Common myeloid progenitor, CD34-positive (primary cell): ENCODE results near the gene ZRANB3.

Experiments used
- CTCF ChIA-PET: fragments of 350-600 bp; sonication (Branson Sonifier 250); formaldehyde crosslinking; loops from one replicate; lab custom pipeline; 2021; ENCODE audit warnings: antibody characterized with exemption; lab: Charles Lee
- POLR2A ChIA-PET: fragments of 350-600 bp; sonication (Branson Sonifier 250); formaldehyde crosslinking; loops from one replicate; lab custom pipeline; 2021; ENCODE audit warnings: antibody characterized with exemption; lab: Charles Lee
- DNase-seq, 3 donors: peaks; one replicate each; pipeline versions ENCODE4 v3.0.0 to v3.0.0-alpha.2; 2013
- H3K27ac ChIP-seq, 2 experiments: 1 replicate in 1 of 2; 2 replicates in 1 of 2; pipeline ENCODE4 v1.7.0; 2013; ENCODE audit warnings: inconsistent platforms in 2 of 2, low read length in 2 of 2, mild to moderate bottlenecking in 2 of 2, low read depth in 1 of 2, moderate library complexity in 1 of 2; ENCODE audit not compliant: severe bottlenecking in 2 of 2, insufficient read depth in 1 of 2, poor library complexity in 1 of 2
- H3K27me3 ChIP-seq, 5 experiments: replicated peaks in 2 of 5; 1 replicate in 3 of 5; 2 replicates in 2 of 5; pipeline versions ENCODE4 v1.6.1 to v1.7.0; 2013; ENCODE audit warnings: low read length in 4 of 5, mild to moderate bottlenecking in 2 of 5, moderate library complexity in 2 of 5, inconsistent platforms in 1 of 5; ENCODE audit not compliant: insufficient read depth in 5 of 5, control insufficient read depth in 4 of 5
- H3K36me3 ChIP-seq, 4 experiments: 1 replicate in 2 of 4; 2 replicates in 2 of 4; pipeline versions ENCODE4 v1.6.1 to v1.7.0; 2013; ENCODE audit warnings: low read length in 3 of 4, control low read depth in 1 of 4, mild to moderate bottlenecking in 1 of 4; ENCODE audit not compliant: control insufficient read depth in 4 of 4, insufficient read depth in 4 of 4
- H3K4me1 ChIP-seq, 4 experiments: 1 replicate in 3 of 4; 2 replicates in 1 of 4; pipeline versions ENCODE4 v1.6.1 to v1.7.1; 2013; ENCODE audit warnings: low read length in 3 of 4, mild to moderate bottlenecking in 3 of 4, control low read depth in 1 of 4, inconsistent platforms in 1 of 4, moderate library complexity in 1 of 4; ENCODE audit not compliant: control insufficient read depth in 4 of 4, insufficient read depth in 4 of 4; ENCODE audit errors: control extremely low read depth in 1 of 4
- H3K4me3 ChIP-seq, 7 experiments: 1 replicate in 4 of 7; 2 replicates in 3 of 7; pipeline versions ENCODE4 v1.5.1 to v1.7.0; 2013; ENCODE audit warnings: mild to moderate bottlenecking in 7 of 7, low read length in 6 of 7, moderate library complexity in 6 of 7, inconsistent platforms in 2 of 7, low read depth in 2 of 7, control low read depth in 1 of 7; ENCODE audit not compliant: insufficient read depth in 4 of 7, control insufficient read depth in 1 of 7; ENCODE audit errors: extremely low read depth in 1 of 7
- H3K9me3 ChIP-seq, 5 experiments: 1 replicate in 4 of 5; 2 replicates in 1 of 5; pipeline versions ENCODE4 v1.6.1 to v1.7.1; 2013; ENCODE audit warnings: low read length in 4 of 5, mild to moderate bottlenecking in 2 of 5, inconsistent platforms in 1 of 5, low read depth in 1 of 5, moderate library complexity in 1 of 5; ENCODE audit not compliant: control insufficient read depth in 4 of 5, insufficient read depth in 2 of 5; ENCODE audit errors: control extremely low read depth in 1 of 5
- WGBS: methylation state at CpG from one replicate; pipeline ENCODE4 v1.1.5; 2013; ENCODE audit not compliant: insufficient coverage; 5-methylcytosine and 5-hydroxymethylcytosine counted together

ZRANB3 gene

DNA sequence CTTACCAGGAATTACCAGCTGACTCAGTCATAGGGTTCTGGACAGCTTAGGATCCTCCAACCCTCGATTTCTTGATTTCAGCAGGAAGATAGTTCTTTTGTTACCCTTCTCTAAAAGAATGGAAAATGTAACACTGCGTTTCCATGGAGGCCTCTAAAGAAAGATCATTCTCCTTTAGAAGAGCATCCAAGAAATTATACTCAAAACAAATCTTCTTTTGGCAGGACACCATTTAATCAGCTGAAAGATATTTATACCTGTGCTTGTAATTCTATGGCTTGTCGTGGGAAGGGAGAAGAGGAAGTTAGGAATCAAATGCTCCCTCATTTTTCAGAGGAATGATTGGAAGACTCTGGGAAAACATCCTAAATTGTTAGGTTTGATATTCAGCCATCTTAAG lies 348.4 kb downstream of the ZRANB3 start:
- CTCF ChIA-PET: no interaction called here
- WGBS: 100% methylated on average over 1 of the region's 3 CpGs

DNA sequence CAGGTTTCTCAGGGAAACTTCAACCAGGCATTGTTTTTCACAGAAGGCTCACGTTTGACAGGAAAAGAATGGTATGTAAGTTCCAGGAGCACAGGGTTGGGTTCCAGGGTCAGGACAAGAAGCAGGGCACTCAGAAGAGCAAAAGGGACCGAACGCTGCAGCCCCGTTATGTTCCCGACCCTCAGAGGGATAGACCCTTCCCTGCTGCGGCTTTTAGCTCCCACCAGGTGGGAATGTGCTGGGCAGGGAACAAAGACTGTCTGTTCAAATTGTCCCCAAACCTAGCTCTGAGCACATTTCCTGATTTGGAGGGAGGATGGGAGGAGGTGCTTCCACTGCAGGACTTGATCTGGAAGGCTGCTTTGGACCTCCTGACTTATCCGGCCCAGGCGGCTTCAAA lies 348.8 kb downstream of the ZRANB3 start:
- H3K4me3 ChIP-seq: no peak overlapping the region
- 93% methylated on average over 8 of the region's 8 CpGs for WGBS
- ChIA-PET POLR2A (no interaction called here), CTCF (interaction anchor here (0.6 kb wide), 1 partner anchor 168 kb away, joined by 3 read pairs; no protein-coding TSS in a partner anchor)
- no peak for DNase-seq
- no peak overlapping the region for H3K27ac ChIP-seq
- no peaks in the 10 kb centered on the region for H3K27me3 ChIP-seq
- H3K36me3 ChIP-seq: peaks cover 0 to 5% (median under 1%) of the 10 kb centered on the region in 4 experiments
- peaks cover 0 to 3% (median under 1%) of the 10 kb centered on the region in 5 experiments for H3K9me3 ChIP-seq
- H3K4me1 ChIP-seq: no peaks in the 10 kb centered on the region

More for the DNA sequence above, 348.4 kb downstream of the ZRANB3 start:
- H3K27ac ChIP-seq: no peak overlapping the region
- no peak for DNase-seq
- H3K4me1 ChIP-seq: no peaks in the 10 kb centered on the region
- H3K36me3 ChIP-seq: peaks cover 0 to 4% (median under 1%) of the 10 kb centered on the region in 4 experiments
- no peaks in the 10 kb centered on the region for H3K27me3 ChIP-seq
- H3K9me3 ChIP-seq: peaks cover 0 to 4% (median 3%) of the 10 kb centered on the region in 5 experiments
- POLR2A ChIA-PET: no interaction called here
- H3K4me3 ChIP-seq: no peak overlapping the region

DNA sequence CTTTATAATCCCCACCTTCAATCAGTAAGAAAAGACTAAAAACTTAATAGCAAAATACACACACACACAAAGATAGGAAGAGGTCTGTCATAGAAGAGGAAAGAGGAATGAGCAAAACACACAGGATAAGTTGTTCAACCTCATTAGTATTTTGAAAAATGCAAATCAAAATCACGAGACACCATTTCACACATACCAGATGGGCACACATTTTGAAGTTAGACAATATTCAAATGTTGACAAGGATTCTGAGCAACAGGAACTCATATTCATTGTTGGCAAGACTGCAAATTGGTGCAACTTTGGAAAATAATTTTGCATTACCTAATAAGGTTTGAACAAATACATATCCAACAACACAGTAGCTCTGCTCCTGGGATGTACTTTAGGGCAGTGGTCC lies 351.3 kb downstream of the ZRANB3 start:
- Histone ChIP-seq H3K36me3 (peaks cover 0 to 21% (median 7%) of the 10 kb centered on the region in 4 experiments), H3K4me3 (no peak overlapping the region), H3K27me3 (no peaks in the 10 kb centered on the region), H3K4me1 (no peaks in the 10 kb centered on the region), H3K27ac (no peak overlapping the region), H3K9me3 (peaks cover 0 to 9% (median 4%) of the 10 kb centered on the region in 5 experiments)
- CTCF ChIA-PET: no interaction called here
- DNase-seq: no peak
- POLR2A ChIA-PET: no interaction called here
- 100% methylated on average over 1 of the region's 1 CpG for WGBS

DNA sequence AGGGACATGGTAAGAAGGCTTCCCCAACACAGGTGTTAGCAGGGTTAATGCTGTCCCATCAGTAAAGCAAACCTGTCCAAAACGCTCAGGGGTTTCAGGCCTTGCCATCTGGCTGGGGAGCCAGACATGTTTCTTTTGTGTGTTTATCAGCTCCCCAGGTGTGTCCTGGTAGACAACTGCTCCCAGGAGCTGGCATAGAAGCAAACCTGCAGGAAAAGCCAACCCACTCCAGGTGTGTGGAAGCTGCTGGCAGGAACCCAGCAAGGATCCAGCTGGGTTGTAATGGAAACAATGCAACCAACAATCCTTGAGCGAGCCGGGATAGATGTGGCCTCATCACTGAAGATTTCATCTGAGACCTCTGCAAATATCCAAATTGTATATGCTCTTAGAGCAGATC lies 355.8 kb downstream of the ZRANB3 start:
- Histone ChIP-seq H3K27me3 (no peaks in the 10 kb centered on the region), H3K4me1 (no peaks in the 10 kb centered on the region), H3K4me3 (no peak overlapping the region), H3K27ac (no peak overlapping the region), H3K9me3 (peaks cover 0 to 9% (median 4%) of the 10 kb centered on the region in 5 experiments), H3K36me3 (peaks cover 4 to 45% (median 14%) of the 10 kb centered on the region in 4 experiments)
- WGBS: 100% methylated on average over 1 of the region's 3 CpGs
- POLR2A ChIA-PET: no interaction called here
- CTCF ChIA-PET: no interaction called here
- no peak for DNase-seq

DNA sequence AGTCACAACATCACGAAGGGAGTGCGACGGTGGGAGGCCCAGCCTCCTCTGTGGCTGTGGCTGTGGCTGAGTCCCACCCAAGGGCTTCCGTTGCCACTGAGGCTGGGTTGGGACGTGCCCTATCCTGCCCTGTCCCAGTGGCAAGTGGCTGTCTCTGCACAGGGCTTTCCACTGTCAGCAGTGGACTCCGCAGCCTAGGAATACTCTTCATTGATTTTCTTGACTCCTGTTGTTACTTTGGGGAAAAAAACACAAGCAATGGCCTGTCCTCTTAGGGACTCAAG lies 356.3 kb downstream of the ZRANB3 start:
- Histone ChIP-seq H3K36me3 (peaks cover 4 to 49% (median 17%) of the 10 kb centered on the region in 4 experiments), H3K27me3 (no peaks in the 10 kb centered on the region), H3K9me3 (peaks cover 0 to 9% (median 4%) of the 10 kb centered on the region in 5 experiments), H3K27ac (no peak overlapping the region), H3K4me1 (no peaks in the 10 kb centered on the region), H3K4me3 (no peak overlapping the region)
- WGBS: 99% methylated on average over 6 of the region's 6 CpGs
- no peak for DNase-seq
- CTCF ChIA-PET: no interaction called here
- POLR2A ChIA-PET: no interaction called here

DNA sequence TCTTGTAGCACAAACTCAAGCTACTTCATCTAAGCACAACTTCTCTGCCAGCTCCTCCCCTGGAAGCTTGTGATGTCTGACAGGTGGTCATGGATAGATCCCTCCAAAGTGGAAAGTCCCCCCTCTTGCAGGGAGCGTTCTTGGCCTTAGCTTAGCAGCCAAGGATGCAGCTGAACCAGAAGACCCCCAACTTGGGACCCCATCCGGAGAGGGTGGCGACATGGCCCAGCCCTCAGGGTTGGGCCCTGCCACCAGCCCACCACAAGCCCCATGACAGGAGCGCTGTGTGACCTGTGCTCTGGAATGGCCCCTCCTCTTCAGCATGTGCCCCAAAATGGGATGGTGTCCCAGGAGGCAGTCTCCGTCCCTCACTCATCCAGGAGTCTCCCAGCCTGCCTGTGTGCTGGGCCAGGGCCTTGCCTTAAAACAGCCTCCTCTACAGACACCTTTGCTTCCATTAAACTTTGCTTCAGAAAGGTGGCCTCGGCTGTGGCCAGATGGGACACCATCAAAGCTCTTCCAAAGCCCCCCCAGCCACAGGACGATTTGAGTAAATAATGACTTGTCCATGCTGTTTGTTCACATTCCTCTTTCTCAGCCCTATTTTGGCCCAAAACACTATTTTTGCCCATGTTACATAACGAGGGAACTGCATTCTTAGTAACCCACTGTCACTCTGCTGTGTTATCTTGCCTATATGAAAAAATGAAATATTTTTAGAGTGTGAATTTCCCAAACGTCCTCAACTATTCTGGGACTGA lies 356.8 kb downstream of the ZRANB3 start:
- H3K27me3 ChIP-seq: no peaks in the 10 kb centered on the region
- no peak for DNase-seq
- H3K27ac ChIP-seq: no peak overlapping the region
- peaks cover 4 to 54% (median 22%) of the 10 kb centered on the region in 4 experiments for H3K36me3 ChIP-seq
- H3K4me3 ChIP-seq: no peak overlapping the region
- WGBS: 97% methylated on average over 6 of the region's 9 CpGs
- H3K4me1 ChIP-seq: no peaks in the 10 kb centered on the region
- POLR2A ChIA-PET: no interaction called here
- CTCF ChIA-PET: no interaction called here
- H3K9me3 ChIP-seq: peaks cover 0 to 9% (median 4%) of the 10 kb centered on the region in 5 experiments

DNA sequence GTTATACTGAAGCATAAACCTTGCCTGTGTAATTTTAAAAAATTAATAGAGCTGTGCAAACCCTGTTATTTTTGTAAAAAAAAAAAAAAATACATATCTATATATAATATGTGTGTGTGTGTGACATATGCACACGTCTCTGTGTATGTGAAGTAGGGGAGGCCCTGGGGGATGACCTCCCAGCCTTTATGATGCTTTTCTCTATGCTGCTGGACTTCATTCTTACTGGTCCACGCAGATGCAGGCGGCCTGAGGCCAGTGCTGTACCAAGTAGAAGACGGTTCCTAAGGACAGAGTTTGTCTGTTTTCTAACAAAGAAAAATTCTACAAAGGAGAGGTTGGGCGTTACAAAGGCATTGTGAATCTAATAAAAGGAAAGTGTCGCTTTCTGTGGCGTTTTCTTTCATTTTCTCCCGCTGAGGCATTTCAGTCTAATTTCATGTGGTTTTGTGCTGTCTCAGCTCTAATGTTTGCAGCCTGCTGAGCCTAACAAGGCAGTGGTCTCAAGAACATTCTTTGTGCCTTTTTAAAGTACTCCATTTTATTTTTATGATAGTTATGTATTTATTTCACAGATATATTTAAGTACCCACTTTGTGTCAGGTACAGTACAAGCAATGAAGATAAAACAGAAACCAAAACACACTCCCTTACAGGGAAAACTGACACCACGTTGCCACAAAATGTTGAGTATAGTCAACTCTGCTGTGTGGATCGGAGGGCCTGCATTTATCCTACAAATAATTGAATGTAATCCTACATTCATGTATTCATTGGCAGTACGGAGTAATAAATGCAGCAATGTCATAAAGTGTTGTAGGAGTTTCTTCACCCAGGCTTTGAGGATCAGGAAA lies 360.9 kb downstream of the ZRANB3 start:
- ChIA-PET POLR2A (no interaction called here), CTCF (no interaction called here)
- H3K36me3 ChIP-seq: peaks cover 15 to 69% (median 29%) of the 10 kb centered on the region in 4 experiments
- no peak overlapping the region for H3K27ac ChIP-seq
- no peaks in the 10 kb centered on the region for H3K9me3 ChIP-seq
- no peak overlapping the region for H3K4me3 ChIP-seq
- WGBS: 96% methylated on average over 8 of the region's 11 CpGs
- no peak for DNase-seq
- no peaks in the 10 kb centered on the region for H3K4me1 ChIP-seq
- H3K27me3 ChIP-seq: no peaks in the 10 kb centered on the region
